Bone marrow (tissue), 2 donors: ENCODE measurements around the gene PRSS56.

ENCODE experiments used
- DNase-seq, 2 donors: peaks; one replicate each; lab custom pipeline; 2025; lab: John Stamatoyannopoulos, UW

PRSS56 gene

GRCh38 chr2:232486558-232487384, 33.4 kb upstream of the PRSS56 start:
- DNase-seq: no peak

GRCh38 chr2:232487385-232488096, 32.6 kb upstream of the PRSS56 start, which contains the start of gene ECEL1:
ECEL1 (minus strand) TSS chr2:232487834; CDS start chr2:232486653, 1,181 bp downstream.
- DNase-seq: no peak

GRCh38 chr2:232488097-232488711, 32.0 kb upstream of the PRSS56 start:
- DNase-seq: no peak

GRCh38 chr2:232488721-232489300, 31.4 kb upstream of the PRSS56 start:
- no peak for DNase-seq

- no peak for DNase-seq
These were observed 30.5 kb upstream of the PRSS56 start for GRCh38 chr2:232489516-232490220.

GRCh38 chr2:232490221-232491138, 29.7 kb upstream of the PRSS56 start:
- DNase-seq: no peak

GRCh38 chr2:232491139-232491780, 28.9 kb upstream of the PRSS56 start:
- no peak for DNase-seq

- DNase-seq: no peak
These were observed 27.8 kb upstream of the PRSS56 start for GRCh38 chr2:232492236-232492848.

GRCh38 chr2:232492963-232493700, 27.1 kb upstream of the PRSS56 start:
- DNase-seq: no peak

GRCh38 chr2:232493701-232494474, 26.3 kb upstream of the PRSS56 start:
- DNase-seq: no peak

- no peak for DNase-seq
These were observed 25.6 kb upstream of the PRSS56 start for GRCh38 chr2:232494542-232494941.

GRCh38 chr2:232495292-232495691, 24.9 kb upstream of the PRSS56 start:
- DNase-seq: no peak

GRCh38 chr2:232496501-232497270, 23.5 kb upstream of the PRSS56 start:
- no peak for DNase-seq

- no peak for DNase-seq
These were observed 22.8 kb upstream of the PRSS56 start for GRCh38 chr2:232497348-232497747.

GRCh38 chr2:232498452-232498851, 21.7 kb upstream of the PRSS56 start:
- no peak for DNase-seq

- DNase-seq: no peak
These were observed 18.8 kb upstream of the PRSS56 start for GRCh38 chr2:232501331-232501771.

GRCh38 chr2:232501794-232502390, 18.3 kb upstream of the PRSS56 start:
- no peak for DNase-seq
